Endodermal cell (in vitro differentiated cells): Measurements from ENCODE around the gene LRPAP1. TPM values are rescaled to one million over a fixed set of nuclear protein-coding genes. Genes with fewer than 3 reads are reported as not detected.

Experiments used
- DNase-seq: peaks from one replicate; pipeline ENCODE4 v3.0.0-alpha.2; 2017
- H3K27ac ChIP-seq: 2 replicates; pipeline ENCODE4 v1.5.1; 2013; ENCODE audit warnings: mild to moderate bottlenecking, low read depth, low read length, moderate library complexity
- H3K27me3 ChIP-seq: 2 replicates; pipeline ENCODE4 v1.6.1; 2013; ENCODE audit warnings: mild to moderate bottlenecking, low read length, moderate library complexity; ENCODE audit not compliant: insufficient read depth, control insufficient read depth, poor library complexity, severe bottlenecking
- H3K36me3 ChIP-seq: 2 replicates; pipeline ENCODE4 v1.7.0; 2013; ENCODE audit warnings: mild to moderate bottlenecking, low read length, moderate library complexity; ENCODE audit not compliant: control insufficient read depth, insufficient read depth
- H3K4me1 ChIP-seq: one replicate; pipeline ENCODE4 v1.7.0; 2013; ENCODE audit warnings: low read length; ENCODE audit not compliant: control insufficient read depth, insufficient read depth
- H3K4me3 ChIP-seq: 2 replicates; pipeline ENCODE4 v1.5.1; 2013; ENCODE audit warnings: mild to moderate bottlenecking, low read length, moderate library complexity
- H3K9ac ChIP-seq: 2 replicates; pipeline ENCODE4 v1.6.1; 2013; ENCODE audit warnings: mild to moderate bottlenecking, low read length, moderate library complexity; ENCODE audit not compliant: poor library complexity, severe bottlenecking; ENCODE audit errors: extremely low read depth
- H3K9me3 ChIP-seq: 2 replicates; pipeline ENCODE4 v1.6.1; 2013; ENCODE audit warnings: mild to moderate bottlenecking, low read length, moderate library complexity; ENCODE audit not compliant: control insufficient read depth
- H3K27ac Mint-ChIP-seq: 2 replicates; pipeline ENCODE4 v1.8.0; 2020; ENCODE audit warnings: mixed read lengths
- H3K27me3 Mint-ChIP-seq: 2 replicates; pipeline ENCODE4 v1.8.0; 2021; ENCODE audit warnings: mild to moderate bottlenecking, mixed read lengths; ENCODE audit not compliant: insufficient read depth
- H3K36me3 Mint-ChIP-seq: 2 replicates; pipeline ENCODE4 v1.8.0; 2020; ENCODE audit warnings: low read depth, mixed read lengths
- H3K4me1 Mint-ChIP-seq: 2 replicates; pipeline ENCODE4 v1.8.0; 2020; ENCODE audit warnings: mixed read lengths
- H3K4me3 Mint-ChIP-seq: 2 replicates; pipeline ENCODE4 v1.8.0; 2020; ENCODE audit warnings: mild to moderate bottlenecking, moderate library complexity, mixed read lengths
- H3K9me3 Mint-ChIP-seq: 2 replicates; pipeline ENCODE4 v1.8.0; 2020; ENCODE audit warnings: mild to moderate bottlenecking, mixed read lengths
- CTCF ChIP-seq: fragments of 200-600 bp; sonication (generic); conservative IDR thresholded peaks from 2 replicates; pipeline ENCODE4 v1.5.0; 2021; ENCODE audit warnings: antibody characterized with exemption, mild to moderate bottlenecking
- WGBS, 2 experiments: methylation state at CpG; one replicate each; pipeline versions ENCODE4 v1.1.5 to v1.1.7; 2013; ENCODE audit warnings: missing lambda C conversion rate in 2 of 2, mixed read lengths in 1 of 2; ENCODE audit not compliant: insufficient coverage in 1 of 2, insufficient read length in 1 of 2; 5-methylcytosine and 5-hydroxymethylcytosine counted together
- total RNA-seq, 2 donors: library from RNA; stranded (reverse); fragmentation: NEBNext Ultra II Directional in 1 of 2; extraction: Animal tissue kit (Norgen Biotek cat#: 25700) in 1 of 2; gene quantifications; 2 replicates in 1 of 2; 3 replicates in 1 of 2; pipeline ENCODE4 v1.2.1, GENCODE V29; 2021

Gene LRPAP1
- total RNA-seq, 2 donors from 2014 or later: 111 to 129 TPM

- H3K27me3 Mint-ChIP-seq: peaks cover under 1% of the 10 kb centered on the region
- peaks cover 18% of the 10 kb centered on the region for H3K4me1 Mint-ChIP-seq
- H3K27ac Mint-ChIP-seq: no peak overlapping the region
- TF ChIP-seq CTCF: no peak
- Histone ChIP-seq H3K4me3 (no peak overlapping the region), H3K27me3 (no peaks in the 10 kb centered on the region), H3K4me1 (no peaks in the 10 kb centered on the region), H3K9me3 (no peaks in the 10 kb centered on the region), H3K36me3 (peaks cover 43% of the 10 kb centered on the region), H3K9ac (no peak overlapping the region), H3K27ac (no peak overlapping the region)
- peaks cover 43% of the 10 kb centered on the region for H3K36me3 Mint-ChIP-seq
- H3K4me3 Mint-ChIP-seq: no peak overlapping the region
- DNase-seq: peak; percentile 42
- 88 to 92% methylated on average over 12 to 19 of the region's 19 CpGs for WGBS, 2 experiments
- H3K9me3 Mint-ChIP-seq: no peaks in the 10 kb centered on the region
These were observed 7.3 kb downstream of the LRPAP1 start for GRCh38 chr4:3524920-3525319.

- no peak overlapping the region for H3K4me3 ChIP-seq
- Mint-ChIP-seq H3K4me3 (no peak overlapping the region), H3K4me1 (peaks cover 18% of the 10 kb centered on the region), H3K9me3 (no peaks in the 10 kb centered on the region), H3K27me3 (no peaks in the 10 kb centered on the region), H3K27ac (no peak overlapping the region), H3K36me3 (peaks cover 42% of the 10 kb centered on the region)
- H3K27ac ChIP-seq: no peak overlapping the region
- H3K9ac ChIP-seq: no peak overlapping the region
- H3K4me1 ChIP-seq: no peaks in the 10 kb centered on the region
- peaks cover 47% of the 10 kb centered on the region for H3K36me3 ChIP-seq
- no peaks in the 10 kb centered on the region for H3K9me3 ChIP-seq
- no peak for TF ChIP-seq CTCF
- WGBS, 2 experiments: 90 to 97% methylated on average over 6 to 8 of the region's 8 CpGs
- no peaks in the 10 kb centered on the region for H3K27me3 ChIP-seq
- no peak for DNase-seq
These were observed 7.9 kb downstream of the LRPAP1 start for GRCh38 chr4:3524349-3524748.

GRCh38 chr4:3523628-3524221, 8.5 kb downstream of the LRPAP1 start:
- no peaks in the 10 kb centered on the region for H3K9me3 ChIP-seq
- H3K36me3 Mint-ChIP-seq: peaks cover 44% of the 10 kb centered on the region
- H3K4me3 Mint-ChIP-seq: no peak overlapping the region
- H3K27ac ChIP-seq: no peak overlapping the region
- H3K27me3 Mint-ChIP-seq: no peaks in the 10 kb centered on the region
- H3K4me1 ChIP-seq: no peaks in the 10 kb centered on the region
- no peak overlapping the region for H3K4me3 ChIP-seq
- no peaks in the 10 kb centered on the region for H3K27me3 ChIP-seq
- H3K9ac ChIP-seq: no peak overlapping the region
- H3K9me3 Mint-ChIP-seq: no peaks in the 10 kb centered on the region
- H3K36me3 ChIP-seq: peaks cover 44% of the 10 kb centered on the region
- DNase-seq: peak; percentile 33
- TF ChIP-seq CTCF: no peak
- no peak overlapping the region for H3K27ac Mint-ChIP-seq
- 91 to 94% methylated on average over 15 to 24 of the region's 24 CpGs for WGBS, 2 experiments
- H3K4me1 Mint-ChIP-seq: peaks cover 18% of the 10 kb centered on the region
